Esophagus squamous epithelium (tissue), 5 donors: ENCODE data around the gene TMEM219. TPM values are rescaled to one million over a fixed set of nuclear protein-coding genes. Genes with fewer than 3 reads are reported as not detected.
"Not testable (repeated sequence)": the region's sequence is repeated elsewhere in the genome, so short reads cannot be mapped to it uniquely, and the experiment has no call there.

Experiments used
- DNase-seq: peaks from one replicate; lab custom pipeline; 2025; lab: John Stamatoyannopoulos, UW
- H3K27ac ChIP-seq, 4 donors: fragments of 200-600 bp; sonication (generic); one replicate each; pipeline ENCODE4 v1.5.1; 2016 to 2019; ENCODE audit warnings: mild to moderate bottlenecking in 1 of 4
- H3K27me3 ChIP-seq, 4 donors: fragments of 200-600 bp; sonication (generic); 1 replicate in 3 of 4; 2 replicates in 1 of 4; pipeline versions ENCODE4 v1.5.1 to v1.6.0; 2017 to 2021; ENCODE audit warnings: antibody characterized with exemption in 1 of 4
- H3K36me3 ChIP-seq, 3 donors: fragments of 200-600 bp; sonication (generic); one replicate each; pipeline ENCODE4 v1.5.1; 2016 to 2019
- H3K4me1 ChIP-seq, 3 donors: fragments of 200-600 bp; sonication (generic); one replicate each; pipeline ENCODE4 v1.5.1; 2017 to 2019
- H3K4me3 ChIP-seq, 4 donors: fragments of 200-600 bp; sonication (generic); 1 replicate in 3 of 4; 2 replicates in 1 of 4; pipeline ENCODE4 v1.5.1; 2016 to 2019; ENCODE audit warnings: mild to moderate bottlenecking in 2 of 4, moderate library complexity in 1 of 4
- H3K9me3 ChIP-seq, 3 donors: fragments of 200-600 bp; sonication (generic); one replicate each; pipeline ENCODE4 v1.5.1; 2016 to 2019
- CTCF ChIP-seq, 6 experiments: fragments of 450-650 bp in 4 of 6; fragments of 200-600 bp in 2 of 6; sonication (generic) in 2 of 6; IDR thresholded peaks; one replicate each; pipeline ENCODE4 v1.5.1; 2016 to 2019; ENCODE audit warnings: antibody characterized with exemption in 6 of 6, mild to moderate bottlenecking in 4 of 6, moderate library complexity in 4 of 6
- POLR2A ChIP-seq, 4 donors: fragments of 450-650 bp; IDR thresholded peaks; one replicate each; pipeline ENCODE4 v1.6.1; 2017; ENCODE audit warnings: antibody characterized with exemption in 4 of 4, mild to moderate bottlenecking in 4 of 4, moderate library complexity in 3 of 4
- WGBS, 2 donors: methylation state at CpG; one replicate each; pipeline ENCODE4 v1.1.5; 2018; 5-methylcytosine and 5-hydroxymethylcytosine counted together
- intact Hi-C: fragments of 100-400 bp; cut with DNase I; formaldehyde crosslinking; loops from one replicate; pipeline ENCODE4 v1.15.0; 2022
- total RNA-seq, 4 donors: library from RNA; depleted of rRNA; stranded (reverse); fragments of >200 nt; gene quantifications; one replicate each; pipeline ENCODE4 v1.1.0, GENCODE V29; 2016
- donor health status: DM: yes; HTN: yes; CAD: no.

Gene TMEM219
- total RNA-seq, 4 donors from 2014 or later, result 48.0 to 119 (median 80.0) TPM

- TF ChIP-seq POLR2A (IDR thresholded peaks at IDR 0.05) (no peak), CTCF (IDR thresholded peaks at IDR 0.05) (no peak)
- WGBS, 2 donors, result 3 to 9% methylated on average over 6 to 11 of the region's 34 CpGs
- Histone ChIP-seq H3K4me1 (peaks cover 12 to 34% (median 20%) of the 10 kb centered on the region in 3 donors), H3K36me3 (no peaks in the 10 kb centered on the region), H3K9me3 (no peaks in the 10 kb centered on the region), H3K4me3 (peak overlapping the region; percentile 23 to 67 (median 37)), H3K27ac (no peak overlapping the region), H3K27me3 (peaks cover 14 to 62% (median 17%) of the 10 kb centered on the region in 4 donors)
- intact Hi-C loops, result no loop called here
- DNase-seq, result no peak
Measured at GRCh38 chr16:30009990-30010843, 48.3 kb downstream of the TMEM219 start.

GRCh38 chr16:30010844-30011713, 49.2 kb downstream of the TMEM219 start, which contains the start of gene DOC2A:
DOC2A (minus strand) TSS chr16:30011027; CDS start chr16:30010222, 805 bp downstream.
- no peak for DNase-seq
- peaks cover 12 to 26% (median 20%) of the 10 kb centered on the region in 3 donors for H3K4me1 ChIP-seq
- peaks cover 14 to 62% (median 17%) of the 10 kb centered on the region in 4 donors for H3K27me3 ChIP-seq
- H3K9me3 ChIP-seq, result no peaks in the 10 kb centered on the region
- WGBS, 2 donors, result 0% methylated on average over 2 to 4 of the region's 99 CpGs
- H3K27ac ChIP-seq, result no peak within 1 kb of the TSS
- no peak for TF ChIP-seq POLR2A (IDR thresholded peaks at IDR 0.05)
- no peak for TF ChIP-seq CTCF (IDR thresholded peaks at IDR 0.05)
- no peaks in the 10 kb centered on the region for H3K36me3 ChIP-seq
- H3K4me3 ChIP-seq, result peak within 1 kb of the TSS; percentile 23 to 67 (median 37)
- intact Hi-C loops, result no loop called here

GRCh38 chr16:30011714-30012504, 50.0 kb downstream of the TMEM219 start:
- intact Hi-C loops, result no loop called here
- H3K36me3 ChIP-seq, result no peaks in the 10 kb centered on the region
- WGBS, 2 donors, result 23 to 33% methylated on average over 9 to 15 of the region's 31 CpGs
- H3K4me1 ChIP-seq, result peaks cover 12 to 26% (median 20%) of the 10 kb centered on the region in 3 donors
- H3K9me3 ChIP-seq, result no peaks in the 10 kb centered on the region
- TF ChIP-seq POLR2A (IDR thresholded peaks at IDR 0.05), result no peak
- TF ChIP-seq CTCF (IDR thresholded peaks at IDR 0.05), result no peak
- peaks cover 14 to 59% (median 17%) of the 10 kb centered on the region in 4 donors for H3K27me3 ChIP-seq
- no peak overlapping the region for H3K27ac ChIP-seq
- H3K4me3 ChIP-seq, result peak overlapping the region in 2 of 4 donors; percentile 46 to 67
- no peak for DNase-seq

GRCh38 chr16:30012598-30012997, 50.7 kb downstream of the TMEM219 start:
- H3K36me3 ChIP-seq, H3K9me3 ChIP-seq, intact Hi-C loops, DNase-seq, H3K27ac ChIP-seq, H3K4me3 ChIP-seq: not testable (repeated sequence)
- whole genome bisulfite sequencing, 2 donors, result 83 to 87% methylated on average over 10 to 14 of the region's 14 CpGs
- H3K27me3 ChIP-seq, result peaks cover 14 to 52% (median 17%) of the 10 kb centered on the region in 4 donors
- H3K4me1 ChIP-seq, result peaks cover 12 to 26% (median 20%) of the 10 kb centered on the region in 3 donors

GRCh38 chr16:30015450-30015849, 53.6 kb downstream of the TMEM219 start:
- peaks cover 11 to 17% (median 14%) of the 10 kb centered on the region in 3 donors for H3K4me1 ChIP-seq
- WGBS, 2 donors, result 86 to 87% methylated on average over 7 of the region's 7 CpGs
- H3K36me3 ChIP-seq, DNase-seq, H3K4me3 ChIP-seq, intact Hi-C loops, H3K9me3 ChIP-seq, H3K27ac ChIP-seq: not testable (repeated sequence)
- peaks cover 8 to 24% (median 14%) of the 10 kb centered on the region in 4 donors for H3K27me3 ChIP-seq
